AG04449 (cell line): Measurements from ENCODE around the gene HAPLN1.

Experiments
- CTCF ChIA-PET: fragments of 350-600 bp; formaldehyde crosslinking; extraction: SDS; loops from one replicate; lab custom pipeline; 2021; ENCODE audit warnings: antibody characterized with exemption; lab: Yijun Ruan, JAX
- POLR2A ChIA-PET: fragments of 400-600, 350-600 bp; formaldehyde crosslinking; extraction: SDS; loops from one replicate; lab custom pipeline; 2020; ENCODE audit warnings: antibody characterized with exemption, inconsistent platforms; lab: Yijun Ruan, JAX
- DNase-seq: peaks from one replicate; pipeline ENCODE4 v3.0.0-alpha.2; 2010; ENCODE audit warnings: low read depth, low spot score
- H3K4me3 ChIP-seq: 2 replicates; pipeline ENCODE4 v1.5.1; 2011; ENCODE audit warnings: low read depth, mild to moderate bottlenecking, control low read depth, low read length
- TF ChIP-seq, protein P1 (sequence below): IDR thresholded peaks from one replicate; pipeline ENCODE4 v1.5.1; 2011; ENCODE audit warnings: mild to moderate bottlenecking, moderate library complexity, low read length, control low read depth, inconsistent platforms; ENCODE audit not compliant: insufficient read depth; ENCODE audit errors: missing control alignments

The HAPLN1 gene

DNA sequence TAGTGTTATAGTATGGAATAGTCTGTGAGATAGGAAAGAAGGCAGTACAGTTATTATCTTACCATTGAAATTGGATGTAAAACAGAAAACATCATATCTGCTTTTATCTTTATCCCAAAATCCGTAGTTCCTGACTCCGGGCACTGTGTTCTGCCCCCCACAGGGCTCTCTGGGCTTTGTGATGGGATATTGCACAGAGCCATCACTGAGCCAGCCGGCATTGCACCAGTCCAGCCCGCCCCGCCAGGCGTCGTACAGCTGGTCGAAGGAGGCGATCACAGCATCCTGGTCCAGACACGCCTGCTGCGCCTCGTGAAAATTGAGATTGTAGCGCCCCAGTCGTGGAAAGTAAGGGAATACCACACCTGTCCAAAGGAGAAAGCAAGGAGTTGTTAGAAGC, 76.4 kb downstream of the HAPLN1 start:
- DNase-seq, result no peak
- CTCF ChIA-PET, result no interaction called here
- TF ChIP-seq, protein P1, sequence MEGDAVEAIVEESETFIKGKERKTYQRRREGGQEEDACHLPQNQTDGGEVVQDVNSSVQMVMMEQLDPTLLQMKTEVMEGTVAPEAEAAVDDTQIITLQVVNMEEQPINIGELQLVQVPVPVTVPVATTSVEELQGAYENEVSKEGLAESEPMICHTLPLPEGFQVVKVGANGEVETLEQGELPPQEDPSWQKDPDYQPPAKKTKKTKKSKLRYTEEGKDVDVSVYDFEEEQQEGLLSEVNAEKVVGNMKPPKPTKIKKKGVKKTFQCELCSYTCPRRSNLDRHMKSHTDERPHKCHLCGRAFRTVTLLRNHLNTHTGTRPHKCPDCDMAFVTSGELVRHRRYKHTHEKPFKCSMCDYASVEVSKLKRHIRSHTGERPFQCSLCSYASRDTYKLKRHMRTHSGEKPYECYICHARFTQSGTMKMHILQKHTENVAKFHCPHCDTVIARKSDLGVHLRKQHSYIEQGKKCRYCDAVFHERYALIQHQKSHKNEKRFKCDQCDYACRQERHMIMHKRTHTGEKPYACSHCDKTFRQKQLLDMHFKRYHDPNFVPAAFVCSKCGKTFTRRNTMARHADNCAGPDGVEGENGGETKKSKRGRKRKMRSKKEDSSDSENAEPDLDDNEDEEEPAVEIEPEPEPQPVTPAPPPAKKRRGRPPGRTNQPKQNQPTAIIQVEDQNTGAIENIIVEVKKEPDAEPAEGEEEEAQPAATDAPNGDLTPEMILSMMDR, result no peak
- POLR2A ChIA-PET, result no interaction called here
- H3K4me3 ChIP-seq, result no peak overlapping the region

DNA sequence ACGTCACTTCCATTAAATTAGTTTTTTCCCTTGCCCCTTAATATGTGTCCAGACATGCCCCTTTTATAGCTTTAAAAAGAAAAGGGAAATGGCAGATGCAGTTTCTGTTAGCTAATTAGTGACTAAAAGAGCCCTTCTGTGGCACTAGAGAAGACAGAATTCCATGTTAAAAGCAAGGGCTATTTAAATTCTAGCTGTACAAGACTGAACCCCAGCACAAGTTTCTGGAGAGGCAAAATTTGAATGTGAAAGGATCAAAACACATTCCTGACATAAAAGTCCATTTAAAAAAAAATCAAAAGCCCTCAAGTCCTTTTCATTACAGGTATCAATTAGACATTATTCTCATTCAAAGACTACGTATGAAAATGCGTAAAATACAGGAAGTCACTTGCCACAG, 78.7 kb downstream of the HAPLN1 start:
- TF ChIP-seq, protein P1, result no peak
- ChIA-PET POLR2A (no interaction called here), CTCF (no interaction called here)
- no peak overlapping the region for H3K4me3 ChIP-seq
- DNase-seq, result no peak

DNA sequence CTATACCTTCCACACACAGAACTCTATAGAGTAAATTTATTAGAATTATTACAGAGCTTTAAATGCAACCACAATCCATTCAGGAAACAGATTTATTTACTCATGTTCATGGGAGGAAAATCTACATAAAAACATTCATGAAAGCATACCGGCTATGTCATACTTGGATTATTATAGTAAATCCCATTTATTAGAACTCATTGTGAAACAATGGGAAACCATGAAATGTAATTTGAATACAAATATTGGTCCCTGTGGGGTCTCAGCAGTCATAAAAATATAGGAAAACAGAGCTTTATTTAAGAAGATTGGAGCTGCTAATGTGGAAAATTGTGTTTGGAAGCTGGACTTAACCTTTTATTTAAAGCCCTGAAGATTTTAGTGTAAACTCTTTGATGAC, 80.7 kb downstream of the HAPLN1 start:
- no peak overlapping the region for H3K4me3 ChIP-seq
- no peak for DNase-seq
- ChIA-PET POLR2A (no interaction called here), CTCF (interaction anchor here (0.7 to 1.3 kb wide), 2 partner anchors 9 to 31 kb away, joined by 3 read pairs; no protein-coding TSS in a partner anchor)
- TF ChIP-seq, protein P1, result no peak

DNA sequence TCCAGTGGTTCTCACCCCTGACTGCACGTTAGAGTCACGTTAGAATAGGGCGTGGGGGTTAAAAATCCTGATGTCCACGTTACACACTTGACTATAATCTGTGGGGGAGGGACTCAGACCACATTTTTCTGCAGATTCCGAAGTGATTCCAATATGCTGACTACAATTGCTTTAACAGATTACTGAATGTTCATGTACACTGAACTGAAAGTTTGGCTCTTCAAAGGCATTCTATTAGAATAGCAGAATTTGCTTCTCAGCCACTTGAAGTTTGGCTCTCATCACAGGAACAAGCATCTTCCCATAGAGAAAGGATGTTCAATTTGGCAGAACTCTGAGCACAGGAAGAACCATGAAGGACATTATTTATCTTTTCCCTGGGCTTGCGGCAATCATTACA, 84.5 kb downstream of the HAPLN1 start:
- H3K4me3 ChIP-seq, result no peak overlapping the region
- TF ChIP-seq, protein P1, result no peak
- DNase-seq, result no peak
- CTCF ChIA-PET, result interaction anchor here (0.7 kb wide), 1 partner anchor 9 kb away, joined by 3 read pairs; no protein-coding TSS in a partner anchor
- POLR2A ChIA-PET, result no interaction called here

DNA sequence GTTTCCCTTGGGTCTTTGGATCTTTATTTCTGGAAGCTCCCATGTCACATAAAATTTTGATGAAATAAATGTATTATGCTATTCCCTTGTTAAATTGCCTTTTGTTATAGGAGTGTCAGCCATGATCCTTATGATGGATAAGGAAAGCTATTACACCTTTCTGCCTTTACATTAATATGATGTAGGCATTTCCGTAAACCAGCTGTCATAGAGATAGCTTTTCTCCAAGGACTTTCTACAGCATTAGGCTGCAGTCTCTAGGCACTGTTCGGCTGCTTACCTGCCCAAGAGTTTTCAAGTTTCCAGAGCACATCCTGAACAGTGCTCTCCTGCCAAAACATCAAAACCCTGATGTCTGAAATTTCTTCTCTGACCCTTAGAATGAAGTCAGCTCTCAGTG, 87.4 kb downstream of the HAPLN1 start:
- DNase-seq, result no peak
- TF ChIP-seq, protein P1, result no peak
- no peak overlapping the region for H3K4me3 ChIP-seq
- CTCF ChIA-PET, result no interaction called here
- POLR2A ChIA-PET, result no interaction called here

DNA sequence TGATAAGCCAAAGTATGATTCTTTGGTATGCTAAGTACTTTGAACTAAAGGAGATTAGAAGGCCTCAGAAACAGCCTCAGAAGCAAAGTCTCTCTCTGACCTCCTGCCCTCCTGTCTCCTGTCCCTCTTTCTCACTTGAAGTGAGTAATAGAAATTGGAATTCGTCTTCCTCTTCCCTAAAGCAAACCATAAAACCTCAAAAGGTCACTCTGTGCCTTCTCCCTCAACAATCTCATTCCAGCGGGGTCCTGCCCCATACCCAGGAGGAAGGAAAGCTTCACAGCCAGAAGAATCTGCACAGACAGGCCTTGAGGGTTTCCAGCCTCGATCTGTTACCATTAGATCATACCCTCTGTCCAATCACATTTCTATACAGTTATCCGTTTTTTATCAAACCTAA, 87.8 kb downstream of the HAPLN1 start:
- POLR2A ChIA-PET, result no interaction called here
- DNase-seq, result peak; percentile 9
- TF ChIP-seq, protein P1, result no peak
- no peak overlapping the region for H3K4me3 ChIP-seq
- CTCF ChIA-PET, result no interaction called here
